Raji (cell line): ENCODE results near the gene ZDHHC14.

Source experiments
- POLR2A ChIP-seq: IDR thresholded peaks from 2 replicates; pipeline ENCODE4 v1.6.1; 2011; ENCODE audit warnings: low read depth, low read length, control low read depth; ENCODE audit not compliant: insufficient read depth

The ZDHHC14 gene

GRCh38 chr6:157486572-157486971 is 105.6 kb downstream of the ZDHHC14 start:
- no peak for TF ChIP-seq POLR2A

GRCh38 chr6:157487110-157487773 is 106.3 kb downstream of the ZDHHC14 start:
- TF ChIP-seq POLR2A = no peak

- TF ChIP-seq POLR2A = no peak
These were observed 107.1 kb downstream of the ZDHHC14 start for GRCh38 chr6:157488058-157488457.

GRCh38 chr6:157488716-157489118 is 107.7 kb downstream of the ZDHHC14 start:
- TF ChIP-seq POLR2A = no peak

- no peak for TF ChIP-seq POLR2A
These were observed 109.8 kb downstream of the ZDHHC14 start for GRCh38 chr6:157490611-157491269.

- no peak for TF ChIP-seq POLR2A
These were observed 110.7 kb downstream of the ZDHHC14 start for GRCh38 chr6:157491571-157492232.

- no peak for TF ChIP-seq POLR2A
These were observed 111.3 kb downstream of the ZDHHC14 start for GRCh38 chr6:157492249-157492648.

GRCh38 chr6:157492741-157493140 is 111.8 kb downstream of the ZDHHC14 start:
- TF ChIP-seq POLR2A = no peak

GRCh38 chr6:157493173-157493572 is 112.2 kb downstream of the ZDHHC14 start:
- no peak for TF ChIP-seq POLR2A

- TF ChIP-seq POLR2A = no peak
These were observed 112.6 kb downstream of the ZDHHC14 start for GRCh38 chr6:157493576-157493975.

- no peak for TF ChIP-seq POLR2A
These were observed 113.2 kb downstream of the ZDHHC14 start for GRCh38 chr6:157494132-157494710.

GRCh38 chr6:157496534-157497095 is 115.6 kb downstream of the ZDHHC14 start:
- no peak for TF ChIP-seq POLR2A

GRCh38 chr6:157497579-157497978 is 116.6 kb downstream of the ZDHHC14 start:
- TF ChIP-seq POLR2A = no peak

- TF ChIP-seq POLR2A = no peak
These were observed 117.8 kb downstream of the ZDHHC14 start for GRCh38 chr6:157498817-157499216.

- TF ChIP-seq POLR2A = no peak
These were observed 119.0 kb downstream of the ZDHHC14 start for GRCh38 chr6:157500022-157500421.
